Activated CD4-positive, alpha-beta memory T cell treated with anti-CD3 and anti-CD28 coated beads for 36 hours (primary cell): ENCODE results near the gene CABP4. TPM values are rescaled to one million over a fixed set of nuclear protein-coding genes. Genes with fewer than 3 reads are reported as not detected.

Experiments used
- CTCF ChIA-PET: fragments of 350-600 bp; sonication (Branson Sonifier 250); formaldehyde crosslinking; loops from one replicate; lab custom pipeline; 2021; ENCODE audit warnings: antibody characterized with exemption, inconsistent platforms; lab: Charles Lee
- POLR2A ChIA-PET: fragments of 350-600 bp; sonication (Branson Sonifier 250); formaldehyde crosslinking; loops from one replicate; lab custom pipeline; 2021; ENCODE audit warnings: antibody characterized with exemption; lab: Charles Lee
- DNase-seq: peaks from one replicate; pipeline ENCODE4 v3.0.0-alpha.2; 2020
- H3K27ac Mint-ChIP-seq: one replicate; pipeline ENCODE4 v1.8.0; 2021; ENCODE audit warnings: mixed read lengths
- H3K27me3 Mint-ChIP-seq: one replicate; pipeline ENCODE4 v1.8.0; 2021; ENCODE audit warnings: mixed read lengths
- H3K36me3 Mint-ChIP-seq: one replicate; pipeline ENCODE4 v1.8.0; 2021; ENCODE audit warnings: mixed read lengths
- H3K4me1 Mint-ChIP-seq: one replicate; pipeline ENCODE4 v1.8.0; 2021; ENCODE audit warnings: low read depth, mixed read lengths
- H3K4me3 Mint-ChIP-seq: one replicate; pipeline ENCODE4 v1.8.0; 2021; ENCODE audit warnings: mild to moderate bottlenecking, mixed read lengths
- H3K9me3 Mint-ChIP-seq: one replicate; pipeline ENCODE4 v1.8.0; 2021; ENCODE audit warnings: mixed read lengths
- intact Hi-C: fragments of 100-400 bp; cut with micrococcal nuclease; formaldehyde crosslinking; loops from one replicate; pipeline ENCODE4 v1.15.1; 2023
- total RNA-seq, 2 experiments: library from RNA; stranded (reverse); gene quantifications; one replicate each; pipeline ENCODE4 v1.2.3, GENCODE V29; 2021

The CABP4 gene
- total RNA-seq, 2 experiments from 2014 or later: 1.0 to 1.2 TPM

DNA sequence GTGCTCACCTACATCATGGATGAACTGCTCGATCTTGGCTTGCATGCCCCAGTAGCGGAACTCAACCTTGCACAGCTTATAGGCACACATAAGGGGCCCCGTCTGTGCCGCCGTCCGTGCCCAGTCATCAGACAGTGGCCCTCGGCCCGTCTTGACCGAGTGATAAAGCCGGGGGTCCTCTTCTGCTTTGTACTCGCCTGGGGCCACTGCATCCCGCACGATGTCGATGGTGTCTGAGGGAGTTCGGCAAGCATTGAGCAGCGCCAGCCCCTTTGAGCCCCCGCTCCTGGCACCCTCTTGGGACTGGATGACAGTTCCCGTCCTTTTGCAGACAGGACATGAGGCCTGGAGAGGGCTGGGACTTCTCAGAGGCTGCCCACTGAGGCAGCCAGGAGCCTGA is 46.7 kb downstream of the CABP4 start:
- Mint-ChIP-seq H3K9me3 (no peaks in the 10 kb centered on the region), H3K27ac (no peak overlapping the region), H3K4me3 (no peak overlapping the region), H3K4me1 (peaks cover 40% of the 10 kb centered on the region), H3K27me3 (no peaks in the 10 kb centered on the region), H3K36me3 (peaks cover 48% of the 10 kb centered on the region)
- POLR2A ChIA-PET: no interaction called here
- no peak for DNase-seq
- CTCF ChIA-PET: no interaction called here
- intact Hi-C loops: no loop called here

DNA sequence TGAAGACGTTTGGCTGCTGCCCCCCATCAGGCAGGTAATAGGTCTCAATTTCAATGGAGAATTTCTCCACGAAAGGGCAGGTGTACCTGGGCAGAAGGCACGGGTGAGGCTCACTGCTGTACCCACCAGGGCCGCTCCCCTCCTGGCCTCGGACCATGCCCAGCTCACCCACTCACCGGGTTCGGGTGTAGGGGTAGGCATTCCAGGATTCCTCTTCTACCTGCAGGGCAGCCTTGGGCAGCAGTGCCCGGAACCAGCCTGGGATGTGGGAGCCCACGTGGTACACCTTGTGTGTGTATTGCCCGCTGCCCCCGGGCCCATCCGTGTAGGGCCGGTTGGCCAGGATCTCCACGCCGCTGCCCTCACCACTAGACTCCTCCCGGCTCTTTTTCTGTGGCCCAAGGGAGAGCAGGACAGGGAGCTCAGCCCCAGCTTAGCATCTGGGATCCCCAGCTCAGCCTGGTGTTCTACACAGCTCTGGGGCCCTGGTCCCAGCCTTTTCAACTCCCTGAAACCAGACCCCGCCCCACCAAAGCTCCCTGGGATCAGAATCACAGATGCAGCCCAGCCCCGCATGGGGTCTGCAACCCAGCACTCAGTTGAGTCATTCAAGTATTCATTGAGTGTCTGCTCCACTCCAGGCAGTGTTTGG is 47.3 kb downstream of the CABP4 start:
- Mint-ChIP-seq H3K27ac (no peak overlapping the region), H3K4me1 (peaks cover 44% of the 10 kb centered on the region), H3K9me3 (no peaks in the 10 kb centered on the region), H3K36me3 (peaks cover 46% of the 10 kb centered on the region), H3K4me3 (peak overlapping the region; percentile 68), H3K27me3 (no peaks in the 10 kb centered on the region)
- CTCF ChIA-PET: no interaction called here
- DNase-seq: no peak
- POLR2A ChIA-PET: no interaction called here
- intact Hi-C loops: no loop called here

DNA sequence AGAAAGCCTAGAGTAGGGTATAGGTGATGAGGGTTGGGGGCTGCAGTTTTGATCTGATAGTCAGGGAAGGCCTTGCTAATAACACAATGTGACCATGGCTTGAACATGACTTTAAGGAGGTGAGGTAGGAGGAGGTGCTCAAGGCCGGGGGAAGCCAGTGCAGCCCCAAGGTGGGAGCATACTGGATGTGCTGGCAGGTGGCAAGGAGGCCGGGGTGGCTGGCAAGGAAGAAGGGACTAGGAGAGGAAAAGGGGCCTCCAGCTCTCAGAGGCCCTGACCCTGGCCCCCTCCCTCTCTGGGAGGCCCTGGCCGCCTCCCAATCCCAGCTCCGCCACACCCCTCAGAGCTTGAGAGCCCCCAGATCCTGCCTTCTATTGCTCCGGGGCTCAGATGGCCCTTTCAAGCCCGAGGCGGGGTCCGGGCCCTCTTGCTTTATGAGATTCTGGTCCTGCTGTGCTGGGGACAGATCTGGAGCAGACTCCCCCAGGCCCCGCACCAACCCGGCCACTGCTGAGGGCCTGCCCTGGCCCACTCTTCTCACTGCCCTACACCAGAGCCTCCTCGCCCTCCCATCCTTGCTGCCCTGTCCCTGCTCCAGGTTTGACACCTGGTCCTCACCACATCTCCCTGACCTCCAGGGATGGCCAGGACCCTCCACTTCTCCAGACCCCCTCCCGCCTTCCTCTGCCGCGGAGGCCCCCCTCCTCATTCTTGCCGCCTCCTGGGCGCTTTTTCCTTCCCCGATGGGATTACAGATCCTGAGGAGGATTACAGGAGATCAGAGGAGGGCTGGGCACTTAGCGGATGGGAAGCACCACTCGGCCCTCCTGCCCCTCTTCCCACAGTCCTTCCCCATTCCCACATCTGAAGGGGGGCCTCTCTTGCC is 48.2 kb downstream of the CABP4 start:
- Mint-ChIP-seq H3K4me3 (peak overlapping the region; percentile 68), H3K9me3 (no peaks in the 10 kb centered on the region), H3K27ac (peak overlapping the region; percentile 34), H3K27me3 (no peaks in the 10 kb centered on the region), H3K4me1 (peaks cover 44% of the 10 kb centered on the region), H3K36me3 (peaks cover 38% of the 10 kb centered on the region)
- ChIA-PET POLR2A (no interaction called here), CTCF (interaction anchor here (0.8 kb wide), 1 partner anchor 147 kb away, joined by 3 read pairs; no protein-coding TSS in a partner anchor)
- intact Hi-C loops: no loop called here
- no peak for DNase-seq

DNA sequence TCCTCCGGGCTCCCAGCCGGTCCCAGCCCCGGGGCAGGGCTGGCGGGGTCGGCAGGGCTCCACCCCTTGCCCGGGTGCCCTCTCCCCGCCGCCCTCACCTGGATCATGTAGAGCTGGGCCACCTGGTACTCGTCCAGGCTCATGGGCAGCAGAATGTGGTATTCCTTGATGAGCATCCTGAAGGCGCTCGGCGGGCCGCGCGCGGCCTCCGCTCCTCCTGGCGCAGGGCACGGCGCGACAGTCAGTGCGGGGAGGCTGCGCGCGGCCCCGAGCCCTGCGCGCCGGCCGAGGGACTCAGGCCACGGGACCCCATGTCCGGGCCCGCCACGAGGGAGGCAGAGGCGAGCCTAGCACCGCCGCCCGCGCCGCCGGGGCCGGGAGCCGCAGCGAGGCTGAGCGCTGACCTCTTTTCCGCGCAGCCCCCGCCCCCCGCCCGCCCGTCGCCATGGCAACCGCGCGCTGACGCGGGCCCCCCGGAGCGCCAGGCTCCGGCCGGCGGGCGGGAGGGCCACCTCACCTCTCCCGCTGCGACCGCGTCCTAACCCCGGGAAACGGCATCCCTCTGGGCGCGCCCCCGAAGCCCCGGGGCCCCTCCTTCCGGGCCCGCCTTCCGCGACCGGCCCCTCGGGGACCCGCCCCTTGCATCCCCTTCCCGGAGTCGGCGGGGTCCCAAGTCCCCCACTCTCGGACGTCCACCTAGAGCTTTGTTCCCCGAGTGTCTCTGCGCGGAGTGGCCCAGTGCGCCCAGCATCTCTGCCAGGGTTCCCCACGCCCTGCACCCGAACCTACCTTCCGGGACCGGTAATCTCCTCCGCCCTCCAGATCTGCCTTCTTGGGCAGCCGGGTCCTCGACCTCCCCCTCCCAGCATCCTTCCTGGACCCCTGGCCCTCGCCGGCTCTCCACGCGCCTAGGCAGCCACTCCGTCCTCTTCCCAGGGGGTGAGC is 49.1 kb downstream of the CABP4 start:
- intact Hi-C loops: no loop called here
- Mint-ChIP-seq H3K9me3 (no peaks in the 10 kb centered on the region), H3K36me3 (peaks cover 38% of the 10 kb centered on the region), H3K27ac (peak overlapping the region; percentile 84), H3K4me1 (peaks cover 51% of the 10 kb centered on the region), H3K4me3 (peak overlapping the region; percentile 90), H3K27me3 (no peaks in the 10 kb centered on the region)
- CTCF ChIA-PET: interaction anchor here (0.8 to 2.8 kb wide), 5 partner anchors 36 to 153 kb away, joined by 3 to 18 read pairs (median 5); partner anchors contain the start of genes PPP1CA and PTPRCAP
- DNase-seq: peak; percentile 51
- POLR2A ChIA-PET: interaction anchor here (0.7 to 2.0 kb wide), 3 partner anchors 15 to 264 kb away, joined by 3 to 21 read pairs (median 4); no protein-coding TSS in a partner anchor

DNA sequence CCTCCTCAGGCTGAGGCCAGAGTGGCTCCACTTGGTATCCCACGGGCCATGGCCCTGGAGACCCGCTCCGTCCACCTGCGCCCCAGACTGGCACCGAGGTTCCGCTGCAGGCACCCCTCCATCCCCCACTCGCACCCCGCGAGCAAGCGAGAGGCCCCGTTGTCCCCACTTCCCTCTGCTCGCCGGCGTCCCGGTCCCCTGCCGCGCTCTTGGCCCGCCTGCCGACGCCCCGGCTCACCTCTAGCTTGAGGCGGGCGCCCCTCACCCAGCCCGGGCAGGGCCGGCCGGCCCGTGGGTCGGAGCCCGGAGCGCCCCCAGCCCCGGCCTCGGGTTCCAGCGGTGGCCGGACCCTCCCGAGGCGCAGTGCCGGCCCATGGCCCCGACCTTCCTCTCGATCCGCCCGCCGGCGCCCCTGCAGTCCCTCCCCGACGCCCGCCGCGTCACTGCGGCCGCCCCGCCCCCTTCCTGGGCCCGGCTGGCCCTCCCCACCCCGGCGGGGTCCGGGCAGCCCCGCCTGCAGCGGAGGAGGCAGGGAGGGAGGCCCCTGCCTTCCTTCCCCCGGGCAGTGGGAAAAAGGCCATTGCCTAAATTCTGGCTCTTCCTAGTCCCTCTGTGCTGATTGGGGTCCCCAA is 49.9 kb downstream of the CABP4 start, which contains the start of gene PITPNM1:
Gene PITPNM1, minus strand, starts transcription at position 414 of the 632 bp plus-strand sequence. CDS start 1,183 bp downstream, outside the sequence.
- ChIA-PET POLR2A (interaction anchor here (0.8 to 2.0 kb wide), 9 partner anchors 16 to 265 kb away, joined by 3 to 21 read pairs (median 3); partner anchors contain the start of genes PTPRCAP and TBC1D10C), CTCF (interaction anchor here (0.6 to 2.8 kb wide), 8 partner anchors 17 to 154 kb away, joined by 4 to 18 read pairs (median 6); partner anchors contain the start of genes AIP, PPP1CA, PTPRCAP and TBC1D10C)
- peak within 1 kb of the TSS; percentile 90 for H3K4me3 Mint-ChIP-seq
- H3K4me1 Mint-ChIP-seq: peaks cover 51% of the 10 kb centered on the region
- H3K27ac Mint-ChIP-seq: peak within 1 kb of the TSS; percentile 98
- peak; percentile 86 for DNase-seq
- intact Hi-C loops: loop anchor here (1.0 to 5.0 kb wide), 3 partner anchors 66 to 233 kb away; partner anchors contain the start of gene GSTP1
- H3K27me3 Mint-ChIP-seq: no peaks in the 10 kb centered on the region
- peaks cover 36% of the 10 kb centered on the region for H3K36me3 Mint-ChIP-seq
- H3K9me3 Mint-ChIP-seq: no peaks in the 10 kb centered on the region

DNA sequence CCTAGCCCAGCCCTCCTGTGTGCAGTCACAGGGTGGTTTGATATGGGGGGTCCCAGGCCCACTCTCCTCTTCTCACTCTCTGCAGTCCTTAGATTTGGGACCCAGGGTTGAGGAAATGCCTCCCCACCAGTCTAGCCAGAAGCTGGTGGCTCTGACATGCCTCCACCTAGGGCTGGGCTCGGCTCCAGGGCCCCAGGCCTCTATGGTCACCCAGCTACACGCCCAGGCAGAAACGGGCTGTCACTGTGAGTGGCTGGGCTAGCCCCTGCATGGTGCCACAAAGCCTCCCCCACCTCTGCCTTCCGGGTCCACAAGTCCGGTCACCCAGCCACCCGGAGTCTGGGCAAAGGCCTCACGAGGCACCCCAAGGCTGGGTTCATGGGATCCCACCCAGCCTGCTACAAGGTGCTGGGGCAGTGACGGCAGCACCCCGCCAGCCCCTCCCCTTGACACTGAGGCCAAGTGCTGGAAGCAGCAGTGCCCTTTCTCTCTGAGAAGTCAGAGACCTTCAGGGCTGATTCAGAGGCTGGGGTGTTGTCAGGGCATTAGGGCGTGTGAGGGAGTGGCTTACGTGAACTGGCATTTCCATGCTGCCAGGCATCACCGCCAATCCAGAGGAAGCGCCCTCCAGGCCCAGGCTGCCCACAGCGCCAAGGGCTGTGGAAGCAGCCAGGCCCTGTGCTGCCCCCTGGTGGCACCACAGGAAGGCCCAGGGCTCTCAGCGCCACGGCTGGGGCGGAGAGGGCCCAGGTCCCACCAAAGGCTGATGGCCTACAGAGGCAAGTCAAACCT is 50.6 kb downstream of the CABP4 start:
- POLR2A ChIA-PET: interaction anchor here (0.8 to 2.0 kb wide), 9 partner anchors 17 to 266 kb away, joined by 3 to 21 read pairs (median 3); partner anchors contain the start of genes PTPRCAP and TBC1D10C
- H3K4me1 Mint-ChIP-seq: peaks cover 47% of the 10 kb centered on the region
- intact Hi-C loops: loop anchor here (1.0 to 5.0 kb wide), 9 partner anchors 18 to 234 kb away; partner anchors contain the start of genes GSTP1, POLD4 and TMEM134
- DNase-seq: peak; percentile 97
- CTCF ChIA-PET: interaction anchor here (0.6 to 2.8 kb wide), 8 partner anchors 17 to 149 kb away, joined by 4 to 18 read pairs (median 6); partner anchors contain the start of genes AIP, PPP1CA, PTPRCAP and TBC1D10C
- peak overlapping the region; percentile 98 for H3K27ac Mint-ChIP-seq
- H3K9me3 Mint-ChIP-seq: no peaks in the 10 kb centered on the region
- peaks cover 28% of the 10 kb centered on the region for H3K36me3 Mint-ChIP-seq
- H3K4me3 Mint-ChIP-seq: peak overlapping the region; percentile 90
- no peaks in the 10 kb centered on the region for H3K27me3 Mint-ChIP-seq

DNA sequence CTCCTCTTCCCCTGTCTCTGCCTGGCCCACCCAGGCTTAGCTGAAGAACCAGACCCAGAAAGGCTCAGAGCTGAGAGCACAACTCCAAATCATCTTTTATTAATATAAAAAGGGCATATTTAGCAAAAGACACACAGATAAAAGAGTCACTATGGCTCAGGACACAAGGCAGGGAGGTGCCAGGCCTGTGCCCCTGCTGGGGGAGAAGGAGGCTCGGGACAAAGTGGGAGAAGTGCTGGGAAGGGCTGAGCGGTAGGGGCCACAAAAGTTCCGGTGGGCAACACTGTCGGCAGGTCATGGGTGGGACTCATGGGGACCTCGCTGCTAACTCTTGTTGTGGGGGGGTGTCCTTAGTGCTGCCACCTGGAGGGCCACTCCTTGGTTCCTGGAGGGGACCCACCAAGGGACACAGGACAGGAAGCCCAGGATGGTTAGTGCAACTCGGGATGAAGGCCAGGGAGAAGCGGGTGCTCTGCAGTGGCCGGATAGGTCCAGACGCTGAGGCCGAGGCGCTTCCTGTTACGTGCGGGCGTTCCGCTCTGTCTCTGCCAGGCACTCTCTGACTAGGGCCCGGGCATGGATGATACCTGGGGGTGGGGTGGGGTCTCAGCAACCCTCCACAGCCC is 51.4 kb downstream of the CABP4 start:
- Mint-ChIP-seq H3K27ac (peak overlapping the region; percentile 98), H3K9me3 (no peaks in the 10 kb centered on the region), H3K4me3 (peak overlapping the region; percentile 90), H3K27me3 (no peaks in the 10 kb centered on the region), H3K4me1 (peaks cover 40% of the 10 kb centered on the region), H3K36me3 (peaks cover 22% of the 10 kb centered on the region)
- no peak for DNase-seq
- CTCF ChIA-PET: interaction anchor here (0.6 to 2.8 kb wide), 7 partner anchors 18 to 105 kb away, joined by 4 to 18 read pairs (median 8); partner anchors contain the start of genes AIP, PPP1CA and PTPRCAP
- intact Hi-C loops: loop anchor here (1.0 to 5.0 kb wide), 8 partner anchors 19 to 234 kb away; partner anchors contain the start of genes GSTP1, POLD4 and TMEM134
- POLR2A ChIA-PET: interaction anchor here (0.6 to 1.7 kb wide), 3 partner anchors 20 to 68 kb away, joined by 3 to 4 read pairs (median 3); no protein-coding TSS in a partner anchor

DNA sequence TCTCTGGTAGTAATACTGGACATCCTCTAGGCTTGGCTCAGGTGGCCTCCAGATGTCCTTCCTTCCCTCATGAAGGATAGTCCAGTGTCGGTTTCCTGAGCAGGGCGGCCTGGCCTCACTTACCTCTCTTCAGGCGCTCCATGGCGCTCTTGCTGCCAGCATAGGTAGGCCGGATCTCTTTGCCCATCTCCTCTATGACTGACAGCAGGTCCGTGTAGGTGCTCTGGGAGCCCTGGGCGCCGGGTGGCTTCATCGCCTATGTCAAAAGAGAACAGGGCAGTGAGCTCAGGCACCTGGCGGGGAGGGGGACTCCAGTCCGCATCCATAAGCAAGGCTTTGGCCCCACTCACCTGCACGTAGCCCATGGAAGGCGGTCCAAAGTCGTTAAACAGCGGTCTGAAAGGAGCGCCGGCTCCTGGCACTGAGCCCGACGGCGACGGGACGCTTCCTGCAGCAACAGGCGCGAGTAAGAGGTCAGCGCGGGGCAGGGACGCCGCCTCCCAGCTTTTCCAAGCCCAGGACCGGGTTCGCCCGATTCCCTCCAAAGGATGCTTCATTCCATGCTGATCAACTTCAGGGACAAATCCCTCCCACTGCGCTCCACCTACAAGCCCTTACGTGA is 52.2 kb downstream of the CABP4 start:
- POLR2A ChIA-PET: interaction anchor here (0.8 to 1.9 kb wide), 3 partner anchors 21 to 70 kb away, joined by 3 to 5 read pairs (median 4); partner anchors contain the start of gene PTPRCAP
- no peaks in the 10 kb centered on the region for H3K27me3 Mint-ChIP-seq

More for the DNA sequence above, 52.2 kb downstream of the CABP4 start:
- no peak for DNase-seq
- CTCF ChIA-PET: interaction anchor here (0.6 to 1.2 kb wide), 4 partner anchors 70 to 151 kb away, joined by 3 to 6 read pairs (median 4); partner anchors contain the start of genes NUDT8, PPP1CA and PTPRCAP
- peaks cover 22% of the 10 kb centered on the region for H3K36me3 Mint-ChIP-seq
- H3K4me3 Mint-ChIP-seq: peak overlapping the region; percentile 90
- H3K9me3 Mint-ChIP-seq: no peaks in the 10 kb centered on the region
- peaks cover 34% of the 10 kb centered on the region for H3K4me1 Mint-ChIP-seq
- intact Hi-C loops: loop anchor here (5.0 kb wide), 2 partner anchors 75 to 235 kb away; partner anchors contain the start of gene GSTP1
- H3K27ac Mint-ChIP-seq: peak overlapping the region; percentile 98
